Measurements from ENCODE around the gene KRT75.

GRCh38 chr12:52435659-52435999 lies 1.5 kb upstream of the KRT75 start:
- TF ChIP-seq POLR2A (IDR thresholded peaks at IDR 0.05) (no peak), CTCF (IDR thresholded peaks at IDR 0.05) (no peak)
